HepG2 (cell line): ENCODE data around the gene SHROOM1. TPM values are rescaled to one million over a fixed set of nuclear protein-coding genes. Genes with fewer than 3 reads are reported as not detected.

Experiments used
- ARNT ChIP-seq: fragments of 450-650 bp; IDR thresholded peaks from 2 replicates; pipeline ENCODE4 v1.6.1; 2017
- CHD4 ChIP-seq: fragments of 200-600 bp; sonication (generic); IDR thresholded peaks from 2 replicates; pipeline ENCODE4 v1.7.0; 2017; ENCODE audit warnings: mild to moderate bottlenecking, low read length, borderline replicate concordance
- CSRNP1 ChIP-seq: sonication (generic); formaldehyde crosslinking; IDR thresholded peaks from 2 replicates; pipeline ENCODE4 v1.8.1; 2023; ENCODE audit warnings: mild to moderate bottlenecking, missing genetic modification reagents
- DDIT3 ChIP-seq: sonication (generic); formaldehyde crosslinking; IDR thresholded peaks from 2 replicates; pipeline ENCODE4 v1.4.0; 2020; ENCODE audit warnings: mild to moderate bottlenecking, missing genetic modification reagents
- ELK4 ChIP-seq: sonication (generic); formaldehyde crosslinking; IDR thresholded peaks from 2 replicates; pipeline ENCODE4 v1.9.0; 2021; ENCODE audit warnings: missing genetic modification reagents, borderline replicate concordance
- ERF ChIP-seq: IDR thresholded peaks from 2 replicates; pipeline ENCODE4 v1.6.1; 2018; ENCODE audit warnings: missing biosample characterization, missing genetic modification reagents
- FIP1L1 ChIP-seq: fragments of 200-400 bp; formaldehyde crosslinking; IDR thresholded peaks from 2 replicates; pipeline ENCODE4 v1.6.1; 2018; ENCODE audit warnings: low read depth, mild to moderate bottlenecking, low read length, moderate library complexity, borderline replicate concordance; ENCODE audit not compliant: insufficient read depth
- IKZF4 ChIP-seq: sonication (generic); formaldehyde crosslinking; IDR thresholded peaks from 2 replicates; pipeline ENCODE4 v1.5.1; 2020; ENCODE audit warnings: borderline replicate concordance, mild to moderate bottlenecking, low read depth, missing genetic modification reagents; ENCODE audit errors: not compliant biosample characterization
- KDM2A ChIP-seq: sonication (generic); formaldehyde crosslinking; IDR thresholded peaks from 2 replicates; pipeline ENCODE4 v1.4.0; 2020; ENCODE audit warnings: low read depth, missing genetic modification reagents, borderline replicate concordance
- MTA1 ChIP-seq: sonication (generic); formaldehyde crosslinking; IDR thresholded peaks from 2 replicates; pipeline ENCODE4 v1.4.0; 2020; ENCODE audit warnings: missing genetic modification reagents, mild to moderate bottlenecking, borderline replicate concordance
- NFIB ChIP-seq: sonication (generic); formaldehyde crosslinking; IDR thresholded peaks from 2 replicates; pipeline ENCODE4 v1.9.0; 2021; ENCODE audit warnings: missing genetic modification reagents, mild to moderate bottlenecking, borderline replicate concordance
- PCBP2 ChIP-seq: fragments of 200-400 bp; formaldehyde crosslinking; optimal IDR thresholded peaks from 2 replicates; pipeline ENCODE3; 2018; ENCODE audit warnings: low read length, low read depth; ENCODE audit not compliant: poor library complexity, severe bottlenecking
- PREB ChIP-seq: sonication (generic); formaldehyde crosslinking; IDR thresholded peaks from 2 replicates; pipeline ENCODE4 v1.4.0; 2020; ENCODE audit warnings: missing genetic modification reagents
- RFXANK ChIP-seq: IDR thresholded peaks from 2 replicates; pipeline ENCODE4 v1.6.1; 2016
- SUZ12 ChIP-seq: fragments of 150-350 bp; IDR thresholded peaks from 2 replicates; pipeline ENCODE4 v1.6.1; 2014; ENCODE audit warnings: low read depth, low read length
- TRIM22 ChIP-seq: fragments of 450-650 bp; IDR thresholded peaks from 2 replicates; pipeline ENCODE4 v1.6.1; 2017
- TRIM24 ChIP-seq: sonication (generic); formaldehyde crosslinking; IDR thresholded peaks from 2 replicates; pipeline ENCODE4 v1.8.0; 2022; ENCODE audit warnings: mild to moderate bottlenecking, missing genetic modification reagents
- ZNF337 ChIP-seq: sonication (generic); formaldehyde crosslinking; IDR thresholded peaks from 2 replicates; pipeline ENCODE4 v1.5.1; 2020; ENCODE audit warnings: missing genetic modification reagents, low read depth, mild to moderate bottlenecking, borderline replicate concordance
- ZNF33B ChIP-seq: sonication (generic); formaldehyde crosslinking; IDR thresholded peaks from 2 replicates; pipeline ENCODE4 v1.5.1; 2020; ENCODE audit warnings: mild to moderate bottlenecking, missing genetic modification reagents
- ZNF780A ChIP-seq: sonication (generic); formaldehyde crosslinking; IDR thresholded peaks from 2 replicates; pipeline ENCODE4 v1.8.0; 2022; ENCODE audit warnings: mild to moderate bottlenecking, missing genetic modification reagents, moderate library complexity
- ZSCAN12 ChIP-seq: sonication (generic); formaldehyde crosslinking; IDR thresholded peaks from 2 replicates; pipeline ENCODE4 v1.9.0; 2021; ENCODE audit warnings: mild to moderate bottlenecking, missing genetic modification reagents
- ZSCAN25 ChIP-seq: sonication (generic); formaldehyde crosslinking; IDR thresholded peaks from 2 replicates; pipeline ENCODE4 v1.8.0; 2022; ENCODE audit warnings: mild to moderate bottlenecking, missing genetic modification reagents
- ZUFSP ChIP-seq: sonication (generic); formaldehyde crosslinking; IDR thresholded peaks from 2 replicates; pipeline ENCODE4 v1.9.0; 2021; ENCODE audit warnings: missing genetic modification reagents, mild to moderate bottlenecking, borderline replicate concordance
- polyA plus RNA-seq, 8 experiments: library from polyadenylated mRNA; depleted of rRNA in 3 of 8; stranded (reverse) in 7 of 8; unstranded in 1 of 8; fragments of >200 nt; fragmentation: Illumina TruSeq in 4 of 8; extraction: Trizol in 4 of 8; gene quantifications; 2 replicates each; pipeline versions ENCODE4 v1.2.1 to v1.2.3, GENCODE V29; 2011 to 2016; ENCODE audit warnings: low read depth in 4 of 8, missing spikeins in 1 of 8, mixed read lengths in 1 of 8; ENCODE audit not compliant: insufficient read depth in 1 of 8
- total RNA-seq, 5 experiments: library from RNA; depleted of rRNA; stranded (reverse); fragments of >200 nt; fragmentation: Illumina TruSeq; extraction: Trizol; gene quantifications; 2 replicates each; pipeline ENCODE4 v1.2.3, GENCODE V29; 2016; ENCODE audit warnings: low read depth in 1 of 5

SHROOM1 gene
- total and polyA plus RNA-seq, 2 of the 13 experiments (the other 11 are each of a cell fraction or from before 2014, with no cell fraction given) = 18.2 to 25.7 TPM

- no peak for TF ChIP-seq DDIT3
- peak; percentile 85 for TF ChIP-seq CSRNP1
- TF ChIP-seq ZNF780A = no peak
- TF ChIP-seq TRIM24 (CRISPR knock-in tag) = no peak
- TF ChIP-seq ZSCAN25 (CRISPR knock-in tag) = peak; percentile 66
- TF ChIP-seq ZUFSP (CRISPR knock-in tag) = no peak
- TF ChIP-seq CHD4 = no peak
- TF ChIP-seq NFIB = no peak
- TF ChIP-seq TRIM22 = no peak
- TF ChIP-seq ERF (CRISPR knock-in tag) = peak; percentile 71
- TF ChIP-seq MTA1 = no peak; the same call in 1 of the 2 replicates
- TF ChIP-seq KDM2A = peak; percentile 80
- 0 out of 2 replicates have a peak, but pooled peaks have one; percentile 18 for TF ChIP-seq ZSCAN12
- TF ChIP-seq RFXANK (CRISPR knock-in tag) = no peak
- no peak for TF ChIP-seq IKZF4 (CRISPR knock-in tag)
- peak; percentile 87; the same call in 1 of the 2 replicates for TF ChIP-seq ZNF33B (CRISPR knock-in tag)
- TF ChIP-seq SUZ12 = no peak
- no peak; the same call in 1 of the 2 replicates for TF ChIP-seq FIP1L1
- TF ChIP-seq ZNF337 (CRISPR knock-in tag) = peak; percentile 45; the same call in 1 of the 2 replicates
- no peak for TF ChIP-seq PCBP2
- TF ChIP-seq ARNT = no peak
- no peak for TF ChIP-seq PREB (CRISPR knock-in tag)
- TF ChIP-seq ELK4 (CRISPR knock-in tag) = no peak
These were observed 36.0 kb upstream of the SHROOM1 start, which contains the start of the genes GDF9 and UQCRQ (continued) for GRCh38 chr5:132866342-132867045.
